NT2/D1 (cell line): ENCODE data around the gene ASPDH.

Source experiments
- DNase-seq: peaks from one replicate; pipeline ENCODE4 v3.0.0-alpha.2; 2011; ENCODE audit warnings: low read depth, low spot score
- H3K27me3 ChIP-seq: 2 replicates; pipeline ENCODE4 v1.6.0; 2011; ENCODE audit warnings: mild to moderate bottlenecking; ENCODE audit not compliant: insufficient read length, insufficient read depth
- H3K36me3 ChIP-seq: 2 replicates; pipeline ENCODE4 v1.6.1; 2011; ENCODE audit warnings: mild to moderate bottlenecking, low read length, mixed read lengths; ENCODE audit not compliant: insufficient read depth, insufficient read length
- H3K4me1 ChIP-seq: 2 replicates; pipeline ENCODE4 v1.5.1; 2011; ENCODE audit not compliant: insufficient read depth, insufficient read length
- H3K4me3 ChIP-seq: 2 replicates; pipeline ENCODE4 v1.5.1; 2011; ENCODE audit warnings: low read depth; ENCODE audit not compliant: insufficient read length
- H3K9ac ChIP-seq: 2 replicates; pipeline ENCODE4 v1.6.0; 2011; ENCODE audit warnings: low read depth; ENCODE audit not compliant: insufficient read length
- H3K9me3 ChIP-seq: 2 replicates; pipeline ENCODE4 v1.5.1; 2011; ENCODE audit warnings: mild to moderate bottlenecking, low read length; ENCODE audit not compliant: insufficient read depth
- SUZ12 ChIP-seq: IDR thresholded peaks from 2 replicates; pipeline ENCODE4 v1.6.1; 2011; ENCODE audit not compliant: insufficient read length, insufficient read depth; ENCODE audit errors: extremely low read depth
- YY1 ChIP-seq: IDR thresholded peaks from 2 replicates; pipeline ENCODE4 v1.6.1; 2011; ENCODE audit not compliant: insufficient read length, insufficient read depth
- ZNF274 ChIP-seq: IDR thresholded peaks from 2 replicates; pipeline ENCODE4 v1.6.1; 2011; ENCODE audit warnings: mild to moderate bottlenecking, low read depth, low read length

ASPDH gene

DNA sequence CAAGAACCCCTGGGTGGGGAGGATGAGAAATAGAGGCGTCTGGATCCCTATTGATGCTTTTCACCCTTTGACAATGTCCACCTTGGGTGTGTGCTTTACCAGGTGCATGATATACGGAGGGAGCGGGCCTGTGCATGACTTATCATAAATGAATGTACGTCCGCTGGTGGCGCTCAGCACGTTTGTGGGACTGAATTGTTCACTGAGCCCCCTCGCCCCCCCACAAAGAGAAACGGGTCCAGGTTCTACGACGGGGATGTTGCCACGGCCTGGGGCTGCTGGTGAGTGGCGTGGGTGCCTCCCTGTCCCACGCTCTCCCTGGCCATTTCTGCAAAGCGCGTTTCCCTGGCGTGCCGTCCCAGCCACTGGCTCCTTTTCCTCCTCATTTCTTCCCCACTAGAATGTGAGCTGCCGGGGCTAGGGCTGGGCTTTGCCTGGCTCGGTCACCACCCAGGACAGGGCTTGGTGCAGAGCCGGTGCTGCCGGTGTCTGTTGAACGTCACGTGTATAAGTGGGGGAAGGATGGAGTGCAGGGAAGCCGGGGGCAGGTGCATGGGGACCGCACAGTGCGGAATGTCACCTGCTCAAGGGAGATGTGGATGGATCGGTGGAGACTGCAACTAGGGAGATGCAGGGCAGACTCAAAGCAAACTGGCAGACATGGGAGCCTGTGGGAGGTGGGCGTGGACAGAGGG, 33.0 kb upstream of the ASPDH start:
- peaks cover 11% of the 10 kb centered on the region for H3K36me3 ChIP-seq
- H3K4me3 ChIP-seq = no peak overlapping the region
- H3K9ac ChIP-seq = no peak overlapping the region
- no peaks in the 10 kb centered on the region for H3K9me3 ChIP-seq
- no peak for TF ChIP-seq ZNF274
- no peak for TF ChIP-seq SUZ12
- TF ChIP-seq YY1 = no peak
- no peaks in the 10 kb centered on the region for H3K27me3 ChIP-seq
- H3K4me1 ChIP-seq = peaks cover 8% of the 10 kb centered on the region
- DNase-seq = no peak

DNA sequence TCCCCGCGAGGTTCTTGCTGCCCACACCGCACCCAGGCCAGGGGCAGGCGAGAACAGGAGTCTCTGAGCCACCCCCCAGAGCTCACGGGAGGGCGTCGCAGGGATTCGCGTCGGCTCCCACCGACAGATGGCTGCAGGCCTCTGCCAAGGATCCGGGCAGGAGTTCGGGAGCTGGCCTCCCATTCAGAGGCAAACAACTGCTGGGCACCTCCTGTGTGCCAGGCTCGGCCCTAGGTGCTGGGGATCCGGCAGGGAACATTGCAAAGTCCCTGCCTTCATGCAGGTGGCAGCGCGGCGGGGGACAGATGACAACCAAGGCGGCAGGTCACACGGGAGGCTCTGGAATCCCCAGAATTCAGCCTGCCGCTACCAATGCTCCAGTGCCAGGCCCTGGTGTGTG, 29.2 kb upstream of the ASPDH start:
- no peak for TF ChIP-seq SUZ12
- no peak for TF ChIP-seq YY1
- no peak for TF ChIP-seq ZNF274
- peaks cover 8% of the 10 kb centered on the region for H3K4me1 ChIP-seq
- no peak for DNase-seq
- peaks cover 9% of the 10 kb centered on the region for H3K36me3 ChIP-seq
- no peak overlapping the region for H3K4me3 ChIP-seq
- no peak overlapping the region for H3K9ac ChIP-seq
- H3K9me3 ChIP-seq = no peaks in the 10 kb centered on the region
- no peaks in the 10 kb centered on the region for H3K27me3 ChIP-seq

DNA sequence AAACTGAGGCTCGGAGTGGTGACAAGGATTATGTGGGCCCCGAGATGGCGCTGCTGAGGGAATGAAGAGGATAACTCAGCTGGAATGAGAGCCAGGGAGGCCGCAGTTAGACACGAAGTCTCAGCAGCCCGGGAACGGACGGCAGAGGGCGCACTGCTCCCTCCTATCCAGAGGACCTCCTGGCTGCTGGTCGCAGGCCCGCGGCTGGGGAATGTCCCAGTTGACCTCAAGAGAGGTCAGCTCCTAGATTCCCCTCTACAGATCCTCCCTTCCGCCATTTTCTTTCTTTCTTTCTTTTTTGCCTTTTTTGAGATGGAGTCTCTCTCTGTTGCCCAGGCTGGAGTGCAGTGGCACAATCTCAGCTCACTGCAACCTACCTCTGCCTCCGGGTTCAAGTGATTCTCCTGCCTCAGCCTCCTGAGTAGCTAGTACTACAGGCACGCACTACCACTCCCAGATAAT, 24.1 kb upstream of the ASPDH start:
- Histone ChIP-seq H3K4me3 (no peak overlapping the region), H3K4me1 (no peaks in the 10 kb centered on the region), H3K9me3 (peaks cover 7% of the 10 kb centered on the region), H3K27me3 (no peaks in the 10 kb centered on the region), H3K9ac (no peak overlapping the region), H3K36me3 (peaks cover 10% of the 10 kb centered on the region)
- no peak for TF ChIP-seq SUZ12
- TF ChIP-seq ZNF274 = no peak
- no peak for TF ChIP-seq YY1
- DNase-seq = peak; percentile 83

- TF ChIP-seq YY1 (no peak), SUZ12 (no peak), ZNF274 (no peak)
These were observed 23.6 kb upstream of the ASPDH start for GRCh38 chr19:50537306-50537685.

DNA sequence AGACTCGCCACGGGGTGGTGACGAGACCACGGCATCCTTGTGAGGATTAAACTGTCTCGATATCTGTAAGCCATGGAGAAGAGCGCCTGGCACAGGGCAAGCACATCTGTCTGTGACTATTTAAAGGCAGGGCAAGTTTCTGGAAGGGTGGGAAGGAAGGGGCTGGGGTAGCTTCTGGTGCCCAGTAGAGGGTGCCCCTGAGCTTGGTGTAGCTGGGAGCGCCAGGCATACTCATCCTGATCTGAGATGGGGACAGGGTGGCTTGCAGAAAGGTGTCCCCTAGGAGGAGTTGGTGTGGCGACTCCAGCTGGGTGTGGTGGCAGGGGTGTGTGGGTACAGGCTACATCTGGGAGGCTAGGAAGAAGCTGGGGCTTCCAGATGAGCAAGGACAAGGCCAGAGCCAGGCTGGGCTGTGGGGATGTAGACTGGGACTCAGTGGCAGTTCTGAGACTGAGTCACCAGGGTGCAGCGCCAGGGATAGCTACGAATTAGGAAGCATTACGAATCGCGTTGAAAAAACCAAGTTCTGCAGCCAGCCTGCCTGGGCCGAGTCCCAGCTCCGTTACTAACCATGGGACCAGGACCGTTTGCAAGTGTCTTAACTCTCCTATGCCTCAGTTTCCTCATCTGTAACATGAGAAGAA, 23.1 kb upstream of the ASPDH start:
- peaks cover 10% of the 10 kb centered on the region for H3K36me3 ChIP-seq
- DNase-seq = no peak
- peaks cover 10% of the 10 kb centered on the region for H3K9me3 ChIP-seq
- TF ChIP-seq ZNF274 (no peak), YY1 (no peak), SUZ12 (no peak)
- H3K4me3 ChIP-seq = no peak overlapping the region
- H3K9ac ChIP-seq = no peak overlapping the region
- no peaks in the 10 kb centered on the region for H3K4me1 ChIP-seq
- no peaks in the 10 kb centered on the region for H3K27me3 ChIP-seq

More at GRCh38 chr19:50537306-50537685, 23.6 kb upstream of the ASPDH start:
- H3K9ac ChIP-seq = no peak overlapping the region
- peaks cover 10% of the 10 kb centered on the region for H3K9me3 ChIP-seq
- peaks cover 10% of the 10 kb centered on the region for H3K36me3 ChIP-seq
- no peaks in the 10 kb centered on the region for H3K27me3 ChIP-seq
- no peaks in the 10 kb centered on the region for H3K4me1 ChIP-seq
- no peak overlapping the region for H3K4me3 ChIP-seq
- no peak for DNase-seq

GRCh38 chr19:50535672-50536187, 22.0 kb upstream of the ASPDH start:
- Histone ChIP-seq H3K4me3 (no peak overlapping the region), H3K27me3 (no peaks in the 10 kb centered on the region), H3K9ac (no peak overlapping the region), H3K4me1 (peaks cover 1% of the 10 kb centered on the region), H3K36me3 (peaks cover 10% of the 10 kb centered on the region), H3K9me3 (peaks cover 10% of the 10 kb centered on the region)
- no peak for DNase-seq
- TF ChIP-seq YY1 = no peak
- TF ChIP-seq SUZ12 = no peak
- no peak for TF ChIP-seq ZNF274

GRCh38 chr19:50534478-50534877, 20.8 kb upstream of the ASPDH start:
- no peak overlapping the region for H3K4me3 ChIP-seq
- no peak overlapping the region for H3K9ac ChIP-seq
- peaks cover 5% of the 10 kb centered on the region for H3K4me1 ChIP-seq
- TF ChIP-seq ZNF274 (no peak), SUZ12 (no peak), YY1 (no peak)
- H3K36me3 ChIP-seq = peaks cover 10% of the 10 kb centered on the region
- peaks cover 10% of the 10 kb centered on the region for H3K9me3 ChIP-seq
- H3K27me3 ChIP-seq = no peaks in the 10 kb centered on the region
- no peak for DNase-seq
